DOHH2 (cell line): ENCODE data around the gene CCDC77.
A peak's percentile ranks its signal among the peaks of the same experiment; 100 is the strongest.

ENCODE experiments used
- H3F3A ChIP-seq: fragments of 200-600 bp; sonication (generic), shearing (Covaris generic); 2 replicates; pipeline ENCODE4 v1.6.0; 2016; ENCODE audit warnings: antibody characterized with exemption, mild to moderate bottlenecking; ENCODE audit not compliant: control insufficient read depth, insufficient read depth
- H3K27ac ChIP-seq: fragments of 200-600 bp; sonication (generic); 2 replicates; pipeline ENCODE4 v1.5.1; 2014; ENCODE audit warnings: low read depth, mild to moderate bottlenecking, low read length, moderate library complexity
- H3K27me3 ChIP-seq: fragments of 200-600 bp; sonication (generic); 2 replicates; pipeline ENCODE4 v1.6.1; 2014; ENCODE audit warnings: mild to moderate bottlenecking, low read length, mixed read lengths; ENCODE audit not compliant: control insufficient read depth
- H3K36me3 ChIP-seq: fragments of 200-600 bp; sonication (generic); 2 replicates; pipeline ENCODE4 v1.6.1; 2014; ENCODE audit warnings: mild to moderate bottlenecking, low read length, moderate library complexity, mixed read lengths; ENCODE audit not compliant: control insufficient read depth
- H3K4me1 ChIP-seq: fragments of 200-600 bp; sonication (generic); 2 replicates; pipeline ENCODE4 v1.6.1; 2014; ENCODE audit warnings: mild to moderate bottlenecking, low read length, mixed read lengths; ENCODE audit not compliant: control insufficient read depth
- H3K4me2 ChIP-seq: fragments of 200-600 bp; sonication (generic); 2 replicates; pipeline ENCODE4 v1.6.0; 2014; ENCODE audit warnings: mild to moderate bottlenecking, low read length, moderate library complexity
- H3K4me3 ChIP-seq: fragments of 200-600 bp; sonication (generic); 2 replicates; pipeline ENCODE4 v1.5.1; 2014; ENCODE audit warnings: mild to moderate bottlenecking, low read length, mixed read lengths
- H3K79me2 ChIP-seq: fragments of 200-600 bp; sonication (generic); 2 replicates; pipeline ENCODE4 v1.6.1; 2014; ENCODE audit warnings: mild to moderate bottlenecking, low read length, mixed read lengths; ENCODE audit not compliant: control insufficient read depth
- H3K9me2 ChIP-seq: fragments of 200-600 bp; sonication (generic); replicated peaks from 2 replicates; pipeline ENCODE4 v1.6.1; 2014; ENCODE audit warnings: mild to moderate bottlenecking, low read length, mixed read lengths; ENCODE audit not compliant: control insufficient read depth
- H3K9me3 ChIP-seq: fragments of 200-600 bp; sonication (generic); 2 replicates; pipeline ENCODE4 v1.6.1; 2014; ENCODE audit warnings: antibody characterized with exemption, low read length, mixed read lengths; ENCODE audit not compliant: control insufficient read depth, insufficient read depth
- H4K20me1 ChIP-seq: fragments of 200-600 bp; sonication (generic); 2 replicates; pipeline ENCODE4 v1.6.0; 2014; ENCODE audit warnings: low read depth, mild to moderate bottlenecking, antibody characterized with exemption, low read length, moderate library complexity; ENCODE audit not compliant: control insufficient read depth, insufficient read depth
- EZH2phosphoT487 ChIP-seq: fragments of 200-600 bp; sonication (generic); IDR thresholded peaks from 2 replicates; pipeline ENCODE4 v1.6.1; 2017; ENCODE audit warnings: borderline replicate concordance, mild to moderate bottlenecking, antibody characterized with exemption, low read length, moderate library complexity, mixed read lengths
- TF ChIP-seq, protein P1 (sequence below): fragments of 200-600 bp; sonication (generic); IDR thresholded peaks from one replicate; pipeline ENCODE4 v1.5.1; 2014; ENCODE audit warnings: antibody characterized with exemption, mild to moderate bottlenecking, low read depth, low read length; ENCODE audit not compliant: poor library complexity, severe bottlenecking

The CCDC77 gene

DNA sequence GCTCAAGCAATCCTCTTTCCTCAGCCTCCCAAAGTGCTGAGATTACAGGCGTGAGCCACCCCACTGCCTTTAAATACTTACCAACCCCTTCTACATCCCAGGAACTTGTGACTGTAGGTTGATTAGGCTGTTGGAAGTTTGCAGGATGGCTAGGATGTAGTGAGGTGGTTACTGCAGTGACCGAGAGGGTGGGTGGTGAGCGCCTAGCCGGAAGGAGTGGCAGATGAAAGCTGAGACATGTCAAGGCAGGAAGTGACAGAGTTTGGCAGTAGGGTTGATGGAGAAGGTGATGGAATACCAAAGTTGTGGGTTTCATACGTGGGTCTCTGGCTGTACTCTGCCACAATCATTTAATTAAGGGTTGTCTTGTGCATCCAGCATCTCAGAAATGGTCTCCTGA is 71.8 kb downstream of the CCDC77 start:
- no peak overlapping the region for H3K4me2 ChIP-seq
- no peak overlapping the region for H3K27ac ChIP-seq
- TF ChIP-seq, protein P1, sequence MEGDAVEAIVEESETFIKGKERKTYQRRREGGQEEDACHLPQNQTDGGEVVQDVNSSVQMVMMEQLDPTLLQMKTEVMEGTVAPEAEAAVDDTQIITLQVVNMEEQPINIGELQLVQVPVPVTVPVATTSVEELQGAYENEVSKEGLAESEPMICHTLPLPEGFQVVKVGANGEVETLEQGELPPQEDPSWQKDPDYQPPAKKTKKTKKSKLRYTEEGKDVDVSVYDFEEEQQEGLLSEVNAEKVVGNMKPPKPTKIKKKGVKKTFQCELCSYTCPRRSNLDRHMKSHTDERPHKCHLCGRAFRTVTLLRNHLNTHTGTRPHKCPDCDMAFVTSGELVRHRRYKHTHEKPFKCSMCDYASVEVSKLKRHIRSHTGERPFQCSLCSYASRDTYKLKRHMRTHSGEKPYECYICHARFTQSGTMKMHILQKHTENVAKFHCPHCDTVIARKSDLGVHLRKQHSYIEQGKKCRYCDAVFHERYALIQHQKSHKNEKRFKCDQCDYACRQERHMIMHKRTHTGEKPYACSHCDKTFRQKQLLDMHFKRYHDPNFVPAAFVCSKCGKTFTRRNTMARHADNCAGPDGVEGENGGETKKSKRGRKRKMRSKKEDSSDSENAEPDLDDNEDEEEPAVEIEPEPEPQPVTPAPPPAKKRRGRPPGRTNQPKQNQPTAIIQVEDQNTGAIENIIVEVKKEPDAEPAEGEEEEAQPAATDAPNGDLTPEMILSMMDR: no peak
- TF ChIP-seq EZH2phosphoT487: no peak
- no peaks in the 10 kb centered on the region for H3K9me2 ChIP-seq
- no peaks in the 10 kb centered on the region for H3K79me2 ChIP-seq
- no peaks in the 10 kb centered on the region for H3K36me3 ChIP-seq
- no peaks in the 10 kb centered on the region for H3K27me3 ChIP-seq
- H3F3A ChIP-seq: no peaks in the 10 kb centered on the region
- H3K9me3 ChIP-seq: no peaks in the 10 kb centered on the region
- H3K4me1 ChIP-seq: peaks cover 34% of the 10 kb centered on the region
- H3K4me3 ChIP-seq: no peak overlapping the region
- H4K20me1 ChIP-seq: no peaks in the 10 kb centered on the region

DNA sequence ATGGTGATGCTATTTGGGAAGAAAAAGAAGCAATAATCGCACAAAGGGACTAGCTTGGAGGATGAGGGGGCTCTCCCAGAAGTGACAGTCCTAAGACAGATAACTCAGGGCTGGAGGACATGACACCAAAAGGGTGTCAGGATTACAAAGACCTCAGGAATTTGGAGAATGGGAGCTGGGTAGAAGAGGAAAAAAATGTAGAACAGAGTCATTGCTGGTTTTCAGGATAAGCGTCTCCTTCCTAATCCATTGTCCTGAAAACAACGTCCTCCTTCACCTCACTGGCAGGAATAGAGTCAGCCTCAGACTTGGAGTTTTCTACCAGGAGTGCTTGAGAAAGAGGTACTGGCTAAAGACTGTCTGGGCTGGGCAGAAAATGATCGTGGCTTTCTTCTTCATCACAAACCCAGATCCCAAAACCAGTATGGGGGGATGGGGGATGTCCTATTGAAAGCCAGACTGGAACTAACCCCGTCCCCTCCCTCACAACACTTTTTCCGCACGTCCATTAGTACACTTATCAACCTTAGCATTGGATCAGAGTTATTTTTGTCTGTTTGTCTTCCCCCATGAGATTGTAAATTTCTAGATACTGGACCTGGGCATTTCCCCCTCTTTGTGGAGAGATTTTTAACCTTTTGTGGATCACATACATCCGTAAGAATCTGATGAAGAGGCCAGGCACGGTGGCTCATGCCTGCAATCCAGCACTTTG is 72.6 kb downstream of the CCDC77 start:
- Histone ChIP-seq H3F3A (no peaks in the 10 kb centered on the region), H3K4me3 (no peak overlapping the region), H3K27ac (no peak overlapping the region), H3K27me3 (no peaks in the 10 kb centered on the region), H3K9me2 (no peaks in the 10 kb centered on the region), H3K79me2 (no peaks in the 10 kb centered on the region), H3K36me3 (no peaks in the 10 kb centered on the region), H3K9me3 (no peaks in the 10 kb centered on the region), H3K4me2 (peak overlapping the region; percentile 39; the same call in 1 of the 2 replicates), H3K4me1 (peaks cover 42% of the 10 kb centered on the region), H4K20me1 (no peaks in the 10 kb centered on the region)
- no peak for TF ChIP-seq EZH2phosphoT487
- TF ChIP-seq, protein P1: no peak

DNA sequence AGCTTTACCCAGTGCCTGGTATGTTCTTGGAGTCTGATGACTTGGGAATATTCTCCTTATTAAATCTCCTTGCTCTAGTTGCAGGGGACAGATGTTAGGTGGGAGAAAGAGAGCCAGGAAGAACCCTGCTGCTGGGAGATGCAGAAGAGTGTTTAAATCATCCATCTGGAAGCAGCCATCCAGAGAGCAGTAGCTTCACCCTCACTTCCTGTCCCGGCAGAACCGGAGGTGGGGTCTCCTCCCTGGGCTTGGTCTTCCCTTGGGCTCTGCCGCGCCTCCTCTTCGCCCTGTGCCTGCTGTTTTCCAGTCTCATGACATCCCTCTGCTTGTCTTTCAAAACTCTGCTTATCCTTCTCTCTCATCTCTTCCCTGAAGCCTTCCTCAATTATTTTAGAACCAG is 73.8 kb downstream of the CCDC77 start:
- no peak overlapping the region for H3K27ac ChIP-seq
- H3K27me3 ChIP-seq: no peaks in the 10 kb centered on the region
- H3K4me2 ChIP-seq: peak overlapping the region; percentile 39
- H3K9me2 ChIP-seq: no peaks in the 10 kb centered on the region
- TF ChIP-seq, protein P1: no peak
- no peak for TF ChIP-seq EZH2phosphoT487
- H3F3A ChIP-seq: no peaks in the 10 kb centered on the region
- peak overlapping the region; percentile 24; the same call in 1 of the 2 replicates for H3K4me3 ChIP-seq
- peaks cover 48% of the 10 kb centered on the region for H3K4me1 ChIP-seq
- no peaks in the 10 kb centered on the region for H3K36me3 ChIP-seq
- H4K20me1 ChIP-seq: no peaks in the 10 kb centered on the region
- H3K79me2 ChIP-seq: no peaks in the 10 kb centered on the region
- H3K9me3 ChIP-seq: no peaks in the 10 kb centered on the region
